Measurements from ENCODE around the gene ACAP3. TPM values are rescaled to one million over a fixed set of nuclear protein-coding genes. Genes with fewer than 3 reads are reported as not detected.

The ACAP3 gene
- total RNA-seq, 1 donor from 2014 or later: 105 TPM

- Histone ChIP-seq H3K4me1 (peaks cover 0 to 3% of the 10 kb centered on the region in 2 donors), H3K4me3 (no peak overlapping the region), H3K27me3 (no peaks in the 10 kb centered on the region), H3K9me3 (no peaks in the 10 kb centered on the region), H3K36me3 (no peaks in the 10 kb centered on the region), H3K27ac (no peak overlapping the region)
- DNase-seq (ENCODE audit: low spot score in 2 of 2): no peak
- intact Hi-C loops (cut with DNase I): no loop called here
- no peak for TF ChIP-seq CTCF (IDR thresholded peaks at IDR 0.05)
These were observed 62.4 kb downstream of the ACAP3 start for GRCh38 chr1:1245178-1245816.

- H3K36me3 ChIP-seq: no peaks in the 10 kb centered on the region
These were observed 63.4 kb downstream of the ACAP3 start for GRCh38 chr1:1244192-1244811.

GRCh38 chr1:1243807-1244191 is 63.9 kb downstream of the ACAP3 start:
- no peaks in the 10 kb centered on the region for H3K9me3 ChIP-seq
- intact Hi-C loops (cut with DNase I): no loop called here
- no peak overlapping the region for H3K27ac ChIP-seq
- no peak overlapping the region for H3K4me3 ChIP-seq
- no peaks in the 10 kb centered on the region for H3K27me3 ChIP-seq
- peaks cover 0 to 3% of the 10 kb centered on the region in 2 donors for H3K4me1 ChIP-seq
- H3K36me3 ChIP-seq: no peaks in the 10 kb centered on the region
- TF ChIP-seq CTCF (IDR thresholded peaks at IDR 0.05): no peak
- DNase-seq (ENCODE audit: low spot score in 2 of 2): no peak

More at GRCh38 chr1:1244192-1244811, 63.4 kb downstream of the ACAP3 start:
- H3K9me3 ChIP-seq: no peaks in the 10 kb centered on the region
- intact Hi-C loops (cut with DNase I): no loop called here
- H3K4me3 ChIP-seq: no peak overlapping the region
- DNase-seq (ENCODE audit: low spot score in 2 of 2): no peak
- no peaks in the 10 kb centered on the region for H3K27me3 ChIP-seq
- peaks cover 0 to 3% of the 10 kb centered on the region in 2 donors for H3K4me1 ChIP-seq
- TF ChIP-seq CTCF (IDR thresholded peaks at IDR 0.05): no peak
- H3K27ac ChIP-seq: no peak overlapping the region

- intact Hi-C loops (cut with DNase I): no loop called here
- no peak for TF ChIP-seq CTCF (IDR thresholded peaks at IDR 0.05)
- Histone ChIP-seq H3K4me1 (peaks cover 0 to 3% of the 10 kb centered on the region in 2 donors), H3K36me3 (no peaks in the 10 kb centered on the region), H3K27me3 (no peaks in the 10 kb centered on the region), H3K27ac (no peak overlapping the region), H3K9me3 (no peaks in the 10 kb centered on the region), H3K4me3 (no peak overlapping the region)
- DNase-seq (ENCODE audit: low spot score in 2 of 2): no peak
These were observed 64.5 kb downstream of the ACAP3 start for GRCh38 chr1:1243266-1243660.

- H3K27ac ChIP-seq: no peak overlapping the region
- no peak for TF ChIP-seq CTCF (IDR thresholded peaks at IDR 0.05)
- H3K36me3 ChIP-seq: no peaks in the 10 kb centered on the region
- no peak for DNase-seq (ENCODE audit: low spot score in 2 of 2)
- no peaks in the 10 kb centered on the region for H3K27me3 ChIP-seq
- no peak overlapping the region for H3K4me3 ChIP-seq
- intact Hi-C loops (cut with DNase I): no loop called here
- H3K4me1 ChIP-seq: peaks cover 0 to 3% of the 10 kb centered on the region in 2 donors
- H3K9me3 ChIP-seq: no peaks in the 10 kb centered on the region
These were observed 65.1 kb downstream of the ACAP3 start for GRCh38 chr1:1242461-1243265.

Other genes with a start within 250 kb of the ACAP3 start
- gene RNF223, start 233.6 kb downstream of the ACAP3 start, total RNA-seq: not detected
- 23.7 TPM for gene C1orf159, start 191.8 kb downstream of the ACAP3 start, total RNA-seq
- gene TTLL10, start 134.1 kb downstream of the ACAP3 start, total RNA-seq: not detected
- not detected for gene TNFRSF18, start 101.3 kb downstream of the ACAP3 start, total RNA-seq
- gene TNFRSF4, start 93.8 kb downstream of the ACAP3 start, total RNA-seq: 4.8 TPM
- gene SDF4, start 75.9 kb downstream of the ACAP3 start, total RNA-seq: 223 TPM
- 94.9 TPM for gene B3GALT6, start 75.7 kb downstream of the ACAP3 start, total RNA-seq
- not detected for gene C1QTNF12, start 61.2 kb downstream of the ACAP3 start, total RNA-seq
- gene UBE2J2, start 34.1 kb downstream of the ACAP3 start, total RNA-seq: 25.2 TPM
- 0.32 TPM for gene SCNN1D, start 27.5 kb downstream of the ACAP3 start, total RNA-seq
- gene PUSL1, start 667 bp upstream of the ACAP3 start, total RNA-seq: 28.3 TPM
- 214 TPM for gene INTS11, start 16.7 kb upstream of the ACAP3 start, total RNA-seq
- 71.3 TPM for gene CPTP, start 16.9 kb upstream of the ACAP3 start, total RNA-seq
- 2.7 TPM for gene TAS1R3, start 23.4 kb upstream of the ACAP3 start, total RNA-seq
- gene DVL1, start 41.5 kb upstream of the ACAP3 start, total RNA-seq: 66.7 TPM
- 345 TPM for gene MXRA8, start 50.6 kb upstream of the ACAP3 start, total RNA-seq
- gene AURKAIP1, start 67.3 kb upstream of the ACAP3 start, total RNA-seq: 247 TPM
- 150 TPM for gene CCNL2, start 91.4 kb upstream of the ACAP3 start, total RNA-seq
- 63.4 TPM for gene MRPL20, start 99.4 kb upstream of the ACAP3 start, total RNA-seq
- 12.5 TPM for gene ANKRD65, start 113.3 kb upstream of the ACAP3 start, total RNA-seq
- 79.0 TPM for gene VWA1, start 127.8 kb upstream of the ACAP3 start, total RNA-seq
- gene ATAD3C, start 141.8 kb upstream of the ACAP3 start, total RNA-seq: not detected
- gene ATAD3B, start 163.8 kb upstream of the ACAP3 start, total RNA-seq: 14.2 TPM
- 46.3 TPM for gene ATAD3A, start 204.2 kb upstream of the ACAP3 start, total RNA-seq
- not detected for gene TMEM240, start 232.7 kb upstream of the ACAP3 start, total RNA-seq

Measured in ascending aorta (tissue), 2 donors.